ENCODE measurements around the gene PIK3AP1.

GRCh38 chr10:96648297-96648696 lies 72.0 kb downstream of the PIK3AP1 start:
- TF ChIP-seq SRF (IDR thresholded peaks at IDR 0.05; ENCODE audit: low read depth) (no peak), POLR2AphosphoS5 (IDR thresholded peaks at IDR 0.05; ENCODE audit: low read depth, low read length) (no peak), ZNF274 (IDR thresholded peaks at IDR 0.05; ENCODE audit: low read depth, low read length) (no peak), EZH2phosphoT487 (IDR thresholded peaks at IDR 0.05; ENCODE audit: borderline replicate concordance) (no peak), CBX3 (IDR thresholded peaks at IDR 0.05; ENCODE audit: low read depth) (no peak), MAX (IDR thresholded peaks at IDR 0.05) (no peak), TCF7L2 (IDR thresholded peaks at IDR 0.05; ENCODE audit: borderline replicate concordance, extremely low read depth, insufficient read depth, insufficient read length) (no peak)

Measured in HCT116 (cell line).